HepG2 (cell line): ENCODE results near the gene TRMT5. TPM values are rescaled to one million over a fixed set of nuclear protein-coding genes. Genes with fewer than 3 reads are reported as not detected.
A peak's percentile ranks its signal among the peaks of the same experiment; 100 is the strongest.

Experiments
- EP300 ChIP-seq, 3 experiments: sonication (generic) in 1 of 3; formaldehyde crosslinking in 1 of 3; IDR thresholded peaks; 2 replicates each; pipeline versions ENCODE4 v1.5.1 to v1.6.1; 2011 to 2020; ENCODE audit warnings: low read depth in 2 of 3, low read length in 2 of 3, borderline replicate concordance in 1 of 3, improper control_type of control experiment in 1 of 3, mild to moderate bottlenecking in 1 of 3, missing genetic modification reagents in 1 of 3, moderate library complexity in 1 of 3
- FOXA3 ChIP-seq: IDR thresholded peaks from 2 replicates; pipeline ENCODE4 v1.6.1; 2016; ENCODE audit warnings: missing genetic modification reagents, missing compliant biosample characterization
- GATAD2A ChIP-seq: IDR thresholded peaks from 2 replicates; pipeline ENCODE4 v1.6.1; 2016
- HNRNPL ChIP-seq: fragments of 200-400 bp; formaldehyde crosslinking; IDR thresholded peaks from 2 replicates; pipeline ENCODE4 v1.6.1; 2017; ENCODE audit warnings: mild to moderate bottlenecking, low read depth, low read length
- MAFG ChIP-seq: sonication (generic); formaldehyde crosslinking; IDR thresholded peaks from 2 replicates; pipeline ENCODE4 v1.5.1; 2020; ENCODE audit warnings: mild to moderate bottlenecking, missing genetic modification reagents
- RFX3 ChIP-seq: IDR thresholded peaks from 2 replicates; pipeline ENCODE4 v1.6.1; 2016; ENCODE audit warnings: missing biosample characterization, missing genetic modification reagents
- SAP130 ChIP-seq: IDR thresholded peaks from 2 replicates; pipeline ENCODE4 v1.6.1; 2016; ENCODE audit warnings: low read depth
- TFE3 ChIP-seq: IDR thresholded peaks from 2 replicates; pipeline ENCODE4 v1.6.1; 2016
- ZFX ChIP-seq: sonication (generic); formaldehyde crosslinking; IDR thresholded peaks from 2 replicates; pipeline ENCODE4 v1.4.0; 2020; ENCODE audit warnings: mild to moderate bottlenecking, low read depth, missing genetic modification reagents, moderate library complexity
- ZNF232 ChIP-seq: sonication (generic); formaldehyde crosslinking; IDR thresholded peaks from 2 replicates; pipeline ENCODE4 v1.4.0; 2020; ENCODE audit warnings: missing genetic modification reagents, borderline replicate concordance
- ZNF256 ChIP-seq: sonication (generic); formaldehyde crosslinking; conservative IDR thresholded peaks from 2 replicates; pipeline ENCODE4 v1.4.0; 2020; ENCODE audit warnings: missing genetic modification reagents
- ZNF296 ChIP-seq: sonication (generic); formaldehyde crosslinking; conservative IDR thresholded peaks from 2 replicates; pipeline ENCODE4 v1.5.0; 2020; ENCODE audit warnings: mild to moderate bottlenecking, missing genetic modification reagents
- ZNF543 ChIP-seq: sonication (generic); formaldehyde crosslinking; IDR thresholded peaks from 2 replicates; pipeline ENCODE4 v1.4.0; 2020; ENCODE audit warnings: mild to moderate bottlenecking, missing genetic modification reagents
- ZNF558 ChIP-seq: sonication (generic); formaldehyde crosslinking; IDR thresholded peaks from 2 replicates; pipeline ENCODE4 v1.9.0; 2022; ENCODE audit warnings: mild to moderate bottlenecking, missing genetic modification reagents, borderline replicate concordance
- ZNF569 ChIP-seq: sonication (generic); formaldehyde crosslinking; IDR thresholded peaks from 2 replicates; pipeline ENCODE4 v1.5.0; 2020; ENCODE audit warnings: mild to moderate bottlenecking, missing genetic modification reagents, moderate library complexity, borderline replicate concordance
- polyA plus RNA-seq, 8 experiments: library from polyadenylated mRNA; depleted of rRNA in 3 of 8; stranded (reverse) in 7 of 8; unstranded in 1 of 8; fragments of >200 nt; fragmentation: Illumina TruSeq in 4 of 8; extraction: Trizol in 4 of 8; gene quantifications; 2 replicates each; pipeline versions ENCODE4 v1.2.1 to v1.2.3, GENCODE V29; 2011 to 2016; ENCODE audit warnings: low read depth in 4 of 8, missing spikeins in 1 of 8, mixed read lengths in 1 of 8; ENCODE audit not compliant: insufficient read depth in 1 of 8
- total RNA-seq, 5 experiments: library from RNA; depleted of rRNA; stranded (reverse); fragments of >200 nt; fragmentation: Illumina TruSeq; extraction: Trizol; gene quantifications; 2 replicates each; pipeline ENCODE4 v1.2.3, GENCODE V29; 2016; ENCODE audit warnings: low read depth in 1 of 5
- TF ChIP-seq, protein P1 (sequence below): sonication (generic); formaldehyde crosslinking; IDR thresholded peaks from 2 replicates; pipeline ENCODE4 v1.4.0; 2020; ENCODE audit warnings: mild to moderate bottlenecking, missing genetic modification reagents, borderline replicate concordance
- TF ChIP-seq, protein P2 (sequence below): sonication (generic); formaldehyde crosslinking; IDR thresholded peaks from 2 replicates; pipeline ENCODE4 v1.5.0; 2020; ENCODE audit warnings: mild to moderate bottlenecking, missing genetic modification reagents, borderline replicate concordance
- TF ChIP-seq, protein P3 (sequence below): sonication (generic); formaldehyde crosslinking; IDR thresholded peaks from 2 replicates; pipeline ENCODE4 v1.4.0; 2020; ENCODE audit warnings: missing genetic modification reagents

Gene TRMT5
- total and polyA plus RNA-seq, 2 of the 13 experiments (the other 11 are each of a cell fraction or from before 2014, with no cell fraction given): 3.6 to 16.0 TPM

- TF ChIP-seq, protein P1, sequence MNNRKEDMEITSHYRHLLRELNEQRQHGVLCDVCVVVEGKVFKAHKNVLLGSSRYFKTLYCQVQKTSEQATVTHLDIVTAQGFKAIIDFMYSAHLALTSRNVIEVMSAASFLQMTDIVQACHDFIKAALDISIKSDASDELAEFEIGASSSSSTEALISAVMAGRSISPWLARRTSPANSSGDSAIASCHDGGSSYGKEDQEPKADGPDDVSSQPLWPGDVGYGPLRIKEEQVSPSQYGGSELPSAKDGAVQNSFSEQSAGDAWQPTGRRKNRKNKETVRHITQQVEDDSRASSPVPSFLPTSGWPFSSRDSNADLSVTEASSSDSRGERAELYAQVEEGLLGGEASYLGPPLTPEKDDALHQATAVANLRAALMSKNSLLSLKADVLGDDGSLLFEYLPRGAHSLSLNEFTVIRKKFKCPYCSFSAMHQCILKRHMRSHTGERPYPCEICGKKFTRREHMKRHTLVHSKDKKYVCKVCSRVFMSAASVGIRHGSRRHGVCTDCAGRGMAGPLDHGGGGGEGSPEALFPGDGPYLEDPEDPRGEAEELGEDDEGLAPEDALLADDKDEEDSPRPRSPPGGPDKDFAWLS (CRISPR knock-in tag): no peak
- TF ChIP-seq ZNF543 (CRISPR knock-in tag) (no peak), ZNF232 (no peak), EP300 (IDR thresholded peaks at IDR 0.05; ENCODE audit: low read depth in 2 of 2, low read length in 2 of 2) (no peak), EP300 (CRISPR knock-in tag; IDR thresholded peaks at IDR 0.05; ENCODE audit: borderline replicate concordance) (no peak), HNRNPL (no peak), TFE3 (CRISPR knock-in tag) (peak; percentile 74), ZNF256 (CRISPR knock-in tag) (no peak), ZFX (CRISPR knock-in tag) (peak; percentile 55), FOXA3 (CRISPR knock-in tag) (no peak), SAP130 (CRISPR knock-in tag) (peak; percentile 58), ZNF558 (CRISPR knock-in tag) (peak; percentile 14; the same call in 1 of the 2 replicates), ZNF296 (CRISPR knock-in tag) (no peak), RFX3 (CRISPR knock-in tag) (no peak), ZNF569 (CRISPR knock-in tag) (no peak), GATAD2A (CRISPR knock-in tag) (peak; percentile 16; the same call in 1 of the 2 replicates), MAFG (peak; percentile 80)
- TF ChIP-seq, protein P2, sequence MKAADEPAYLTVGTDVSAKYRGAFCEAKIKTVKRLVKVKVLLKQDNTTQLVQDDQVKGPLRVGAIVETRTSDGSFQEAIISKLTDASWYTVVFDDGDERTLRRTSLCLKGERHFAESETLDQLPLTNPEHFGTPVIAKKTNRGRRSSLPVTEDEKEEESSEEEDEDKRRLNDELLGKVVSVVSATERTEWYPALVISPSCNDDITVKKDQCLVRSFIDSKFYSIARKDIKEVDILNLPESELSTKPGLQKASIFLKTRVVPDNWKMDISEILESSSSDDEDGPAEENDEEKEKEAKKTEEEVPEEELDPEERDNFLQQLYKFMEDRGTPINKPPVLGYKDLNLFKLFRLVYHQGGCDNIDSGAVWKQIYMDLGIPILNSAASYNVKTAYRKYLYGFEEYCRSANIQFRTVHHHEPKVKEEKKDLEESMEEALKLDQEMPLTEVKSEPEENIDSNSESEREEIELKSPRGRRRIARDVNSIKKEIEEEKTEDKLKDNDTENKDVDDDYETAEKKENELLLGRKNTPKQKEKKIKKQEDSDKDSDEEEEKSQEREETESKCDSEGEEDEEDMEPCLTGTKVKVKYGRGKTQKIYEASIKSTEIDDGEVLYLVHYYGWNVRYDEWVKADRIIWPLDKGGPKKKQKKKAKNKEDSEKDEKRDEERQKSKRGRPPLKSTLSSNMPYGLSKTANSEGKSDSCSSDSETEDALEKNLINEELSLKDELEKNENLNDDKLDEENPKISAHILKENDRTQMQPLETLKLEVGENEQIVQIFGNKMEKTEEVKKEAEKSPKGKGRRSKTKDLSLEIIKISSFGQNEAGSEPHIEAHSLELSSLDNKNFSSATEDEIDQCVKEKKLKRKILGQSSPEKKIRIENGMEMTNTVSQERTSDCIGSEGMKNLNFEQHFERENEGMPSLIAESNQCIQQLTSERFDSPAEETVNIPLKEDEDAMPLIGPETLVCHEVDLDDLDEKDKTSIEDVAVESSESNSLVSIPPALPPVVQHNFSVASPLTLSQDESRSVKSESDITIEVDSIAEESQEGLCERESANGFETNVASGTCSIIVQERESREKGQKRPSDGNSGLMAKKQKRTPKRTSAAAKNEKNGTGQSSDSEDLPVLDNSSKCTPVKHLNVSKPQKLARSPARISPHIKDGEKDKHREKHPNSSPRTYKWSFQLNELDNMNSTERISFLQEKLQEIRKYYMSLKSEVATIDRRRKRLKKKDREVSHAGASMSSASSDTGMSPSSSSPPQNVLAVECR (CRISPR knock-in tag): no peak
- TF ChIP-seq, protein P3, sequence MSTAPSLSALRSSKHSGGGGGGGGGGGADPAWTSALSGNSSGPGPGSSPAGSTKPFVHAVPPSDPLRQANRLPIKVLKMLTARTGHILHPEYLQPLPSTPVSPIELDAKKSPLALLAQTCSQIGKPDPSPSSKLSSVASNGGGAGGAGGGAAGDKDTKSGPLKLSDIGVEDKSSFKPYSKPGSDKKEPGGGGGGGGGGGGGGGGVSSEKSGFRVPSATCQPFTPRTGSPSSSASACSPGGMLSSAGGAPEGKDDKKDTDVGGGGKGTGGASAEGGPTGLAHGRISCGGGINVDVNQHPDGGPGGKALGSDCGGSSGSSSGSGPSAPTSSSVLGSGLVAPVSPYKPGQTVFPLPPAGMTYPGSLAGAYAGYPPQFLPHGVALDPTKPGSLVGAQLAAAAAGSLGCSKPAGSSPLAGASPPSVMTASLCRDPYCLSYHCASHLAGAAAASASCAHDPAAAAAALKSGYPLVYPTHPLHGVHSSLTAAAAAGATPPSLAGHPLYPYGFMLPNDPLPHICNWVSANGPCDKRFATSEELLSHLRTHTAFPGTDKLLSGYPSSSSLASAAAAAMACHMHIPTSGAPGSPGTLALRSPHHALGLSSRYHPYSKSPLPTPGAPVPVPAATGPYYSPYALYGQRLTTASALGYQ (CRISPR knock-in tag): no peak
Measured at GRCh38 chr14:60981633-60982455, 965 bp upstream of the TRMT5 start (continued).
